Suppressor macrophage treated with lipopolysaccharide for 1 hour (primary cell): ENCODE results near the gene BCL2L13.
"Not testable (repeated sequence)": the region's sequence is repeated elsewhere in the genome, so short reads cannot be mapped to it uniquely, and the experiment has no call there.

Source experiments
- DNase-seq, 3 donors: peaks; one replicate each; pipeline ENCODE4 v3.0.0-alpha.2; 2020 to 2022

Gene BCL2L13

DNA sequence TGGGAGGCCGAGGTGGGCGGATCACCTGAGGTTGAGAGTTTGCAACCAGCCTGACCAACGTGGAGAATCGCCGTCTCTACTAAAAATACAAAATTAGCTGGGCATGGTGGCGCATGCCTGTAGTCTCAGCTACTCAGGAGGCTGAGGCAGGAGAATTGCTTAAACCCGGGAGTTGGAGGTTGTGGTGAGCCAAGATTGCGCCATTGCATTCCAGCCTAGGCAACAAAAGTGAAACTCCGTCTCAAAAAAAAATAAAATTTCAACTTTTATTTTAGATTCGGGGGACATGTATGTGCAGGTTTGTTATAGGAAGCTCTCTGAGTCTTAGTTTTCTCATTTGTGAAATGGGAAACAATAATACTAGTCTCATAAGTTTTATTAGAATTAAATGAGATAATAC lies 58.6 kb downstream of the BCL2L13 start:
- DNase-seq: peak in 2 of 3 donors; percentile 20 to 32

GRCh38 chr22:17698276-17698675 lies 59.7 kb downstream of the BCL2L13 start:
- not testable (repeated sequence) for DNase-seq

- no peak for DNase-seq
These were observed 60.4 kb downstream of the BCL2L13 start for GRCh38 chr22:17698948-17699347.

- peak; percentile 54 to 73 (median 72) for DNase-seq
These were observed 61.3 kb downstream of the BCL2L13 start for GRCh38 chr22:17699696-17700340.

- DNase-seq: no peak
These were observed 62.2 kb downstream of the BCL2L13 start for GRCh38 chr22:17700778-17701177.

DNA sequence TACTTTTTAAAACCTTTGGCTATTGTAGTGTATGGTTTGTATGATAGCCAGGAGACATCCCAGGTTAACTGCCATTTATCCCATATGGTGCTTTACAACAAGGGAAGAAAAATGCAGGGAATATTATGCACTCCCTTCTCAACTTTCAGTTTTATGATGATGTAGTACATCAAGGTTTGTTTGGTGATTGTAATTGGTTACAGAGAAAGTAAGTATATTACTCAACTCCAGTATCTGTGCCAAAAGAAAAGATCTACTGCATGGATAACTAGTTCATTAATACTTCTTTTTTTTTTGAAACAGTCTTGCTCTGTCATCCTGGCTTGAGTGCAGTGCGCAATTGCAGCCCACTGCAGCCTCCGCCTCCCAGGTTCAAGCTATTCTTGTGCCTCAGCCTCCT lies 65.3 kb downstream of the BCL2L13 start:
- DNase-seq: no peak

DNA sequence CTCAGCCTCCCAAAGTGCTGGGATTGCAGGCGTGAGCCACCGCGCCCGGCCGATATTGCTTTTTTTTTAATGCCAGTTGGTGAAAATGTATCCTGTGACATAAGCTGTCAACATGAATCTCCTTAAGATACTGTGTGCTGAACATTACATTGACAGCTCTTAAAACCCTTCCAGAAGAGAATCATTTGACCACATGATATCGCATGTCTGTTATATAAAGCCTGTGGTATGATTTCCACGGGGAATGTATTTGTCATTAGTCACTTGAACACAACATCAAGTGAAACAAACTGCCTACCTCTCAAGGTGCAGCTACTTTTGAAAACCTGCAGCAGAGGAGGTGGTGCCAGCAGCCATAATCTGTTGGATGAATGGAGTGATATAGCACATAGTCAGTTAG lies 67.0 kb downstream of the BCL2L13 start:
- DNase-seq: no peak

GRCh38 chr22:17705951-17706900 lies 67.7 kb downstream of the BCL2L13 start:
- peak; percentile 83 to 93 (median 85) for DNase-seq

DNA sequence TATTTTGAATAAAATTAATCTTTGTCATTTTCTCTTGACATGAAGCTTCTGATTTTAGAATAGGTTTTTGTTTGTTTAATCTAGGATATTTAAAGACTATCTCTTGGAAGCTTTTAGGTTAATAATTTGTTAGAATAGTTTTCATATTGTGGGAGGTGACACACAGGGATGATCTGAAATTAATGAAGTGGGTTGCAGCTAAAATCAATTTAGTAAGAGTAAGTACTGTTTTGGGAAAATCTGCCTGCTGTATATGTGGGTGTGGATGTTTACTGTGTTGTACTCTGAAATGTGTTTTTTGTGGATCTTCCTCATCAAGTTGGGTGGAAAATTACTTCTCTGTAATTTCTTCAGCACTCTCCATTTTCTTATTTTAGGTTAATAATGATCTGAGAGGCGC lies 68.4 kb downstream of the BCL2L13 start:
- DNase-seq: peak in 2 of 3 donors; percentile 24 to 38

GRCh38 chr22:17707526-17707925 lies 69.0 kb downstream of the BCL2L13 start:
- no peak for DNase-seq

DNA sequence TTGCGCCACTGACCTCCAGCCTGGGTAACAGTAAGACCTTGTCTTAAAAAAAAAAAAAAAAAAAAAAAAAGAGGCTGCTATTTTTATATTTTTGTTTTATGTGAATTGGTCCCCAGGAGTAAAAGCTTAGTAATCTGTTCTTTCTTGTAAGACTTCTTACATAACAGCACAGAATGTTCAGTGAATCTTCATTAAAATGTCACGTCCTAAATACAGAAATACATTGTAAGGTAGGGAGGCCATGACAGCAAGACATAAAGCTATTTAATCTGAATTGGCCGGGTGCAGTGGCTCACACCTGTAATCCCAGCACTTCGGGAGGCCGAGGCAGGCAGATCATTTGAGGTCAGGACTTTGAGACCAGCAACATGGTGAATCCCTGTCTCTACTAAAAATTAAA lies 71.5 kb downstream of the BCL2L13 start:
- no peak for DNase-seq

DNA sequence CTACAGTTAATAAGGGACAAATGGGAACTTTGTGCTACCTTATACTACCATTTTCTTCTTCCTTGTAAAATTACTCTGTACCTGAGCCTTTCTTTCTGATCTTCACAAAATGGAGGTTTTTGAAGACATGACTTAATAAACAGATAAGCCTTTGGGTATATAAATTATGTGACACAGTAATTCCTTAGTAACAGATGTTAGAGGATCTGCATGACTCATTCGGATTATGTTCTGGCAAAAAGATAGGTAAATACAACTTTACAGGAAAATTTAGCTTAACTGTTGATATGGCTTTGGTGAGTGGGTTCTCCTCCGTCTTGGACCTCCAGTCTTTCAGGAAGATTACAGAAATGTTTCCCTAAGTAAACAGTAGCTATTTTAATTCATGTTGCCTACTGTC lies 73.9 kb downstream of the BCL2L13 start:
- no peak for DNase-seq

DNA sequence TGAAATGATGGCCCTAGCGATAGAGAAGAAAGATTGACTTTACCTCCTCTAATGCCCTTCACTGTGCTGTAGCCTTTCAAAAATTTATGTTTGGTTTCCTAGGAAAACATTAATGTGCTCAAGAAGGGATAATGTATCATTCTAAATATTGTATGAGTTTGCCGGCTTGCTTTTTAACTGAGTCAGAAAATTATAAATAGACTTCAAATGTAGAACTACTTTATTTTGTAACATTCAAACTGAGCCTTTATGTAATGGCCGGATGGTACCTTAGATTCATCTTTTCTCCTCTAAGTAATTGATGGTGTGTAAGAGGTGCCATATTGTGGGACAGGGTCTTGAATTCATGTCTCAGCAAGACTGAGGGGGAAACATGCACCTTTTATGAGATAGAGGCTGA lies 78.0 kb downstream of the BCL2L13 start:
- DNase-seq: no peak

- no peak for DNase-seq
These were observed 79.2 kb downstream of the BCL2L13 start for GRCh38 chr22:17717708-17718107.

DNA sequence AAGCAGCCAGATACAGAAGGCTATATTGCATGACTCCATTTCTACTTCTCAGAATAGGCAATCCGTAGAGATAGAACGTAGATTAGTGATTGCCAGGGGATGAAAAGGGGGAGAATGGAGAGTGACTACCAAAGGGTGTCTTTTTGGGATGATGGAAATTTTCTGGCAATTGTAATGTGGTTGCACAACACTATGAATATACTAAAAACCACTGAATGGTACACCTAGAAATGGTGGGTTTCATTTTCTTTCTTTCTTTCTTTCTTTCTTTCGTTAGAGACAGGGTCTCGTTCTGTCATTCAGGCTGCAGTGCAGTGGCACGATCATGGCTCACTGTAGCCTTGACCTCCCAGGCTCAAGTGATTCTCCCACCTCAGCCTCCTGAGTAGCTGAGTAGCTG lies 81.4 kb downstream of the BCL2L13 start:
- no peak for DNase-seq

DNA sequence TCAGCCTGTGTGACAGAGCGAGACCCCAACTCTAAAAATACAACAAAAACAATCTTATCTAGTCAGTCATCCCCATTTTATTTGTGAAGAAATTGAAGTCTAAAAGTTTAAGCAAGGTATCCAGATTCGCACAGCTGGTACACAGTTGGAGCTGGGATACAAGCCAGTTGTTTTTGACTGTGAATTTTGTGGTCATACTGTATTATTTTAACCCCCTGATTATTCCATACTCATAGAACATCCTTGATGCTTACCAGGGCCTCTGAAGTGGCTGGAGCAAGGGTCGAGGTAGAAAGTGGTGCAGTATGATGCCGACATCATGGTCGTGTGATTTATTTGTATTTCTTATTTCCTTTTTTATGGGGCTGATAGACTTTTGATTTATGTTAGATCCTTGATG lies 85.7 kb downstream of the BCL2L13 start:
- no peak for DNase-seq

DNA sequence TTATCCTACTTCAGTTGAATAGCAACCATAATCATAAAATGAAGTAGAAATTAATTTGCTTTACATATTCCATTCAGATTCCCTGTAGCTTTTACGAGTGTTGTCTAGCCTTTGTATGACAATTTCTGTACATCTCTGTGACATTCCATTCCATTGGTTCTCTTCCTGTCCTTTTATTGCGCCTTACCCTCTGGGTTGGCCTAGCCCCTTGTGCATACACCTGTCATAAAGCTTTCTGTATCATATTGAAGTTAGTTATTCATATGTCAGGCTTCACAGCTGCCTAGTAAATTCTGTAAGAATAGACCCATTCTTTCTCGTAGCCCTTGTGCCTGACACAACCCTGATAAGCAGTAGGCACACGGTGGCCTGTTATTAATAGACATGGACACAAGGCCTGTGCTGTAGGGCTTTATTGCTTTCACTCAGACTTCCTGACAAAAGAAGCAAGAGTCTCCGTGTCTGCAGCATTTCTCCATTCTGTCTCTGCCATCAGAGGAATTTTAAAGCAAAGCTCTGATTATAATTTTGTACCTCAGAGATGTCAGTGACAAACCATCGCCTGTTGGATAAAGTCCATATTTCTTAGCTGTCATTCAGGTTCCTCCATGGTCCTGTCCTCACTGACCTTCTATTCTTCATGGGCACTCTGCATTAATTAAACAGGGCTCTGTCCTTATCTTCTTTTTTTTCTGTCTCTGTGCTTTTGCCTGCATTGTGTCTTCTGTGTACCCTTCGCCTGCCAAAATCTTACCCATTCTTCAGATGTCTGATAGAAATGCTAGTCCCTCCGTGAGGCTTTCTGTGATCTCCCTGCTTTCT lies 86.3 kb downstream of the BCL2L13 start:
- DNase-seq: no peak

GRCh38 chr22:17725500-17725796 lies 86.9 kb downstream of the BCL2L13 start:
- DNase-seq: no peak

DNA sequence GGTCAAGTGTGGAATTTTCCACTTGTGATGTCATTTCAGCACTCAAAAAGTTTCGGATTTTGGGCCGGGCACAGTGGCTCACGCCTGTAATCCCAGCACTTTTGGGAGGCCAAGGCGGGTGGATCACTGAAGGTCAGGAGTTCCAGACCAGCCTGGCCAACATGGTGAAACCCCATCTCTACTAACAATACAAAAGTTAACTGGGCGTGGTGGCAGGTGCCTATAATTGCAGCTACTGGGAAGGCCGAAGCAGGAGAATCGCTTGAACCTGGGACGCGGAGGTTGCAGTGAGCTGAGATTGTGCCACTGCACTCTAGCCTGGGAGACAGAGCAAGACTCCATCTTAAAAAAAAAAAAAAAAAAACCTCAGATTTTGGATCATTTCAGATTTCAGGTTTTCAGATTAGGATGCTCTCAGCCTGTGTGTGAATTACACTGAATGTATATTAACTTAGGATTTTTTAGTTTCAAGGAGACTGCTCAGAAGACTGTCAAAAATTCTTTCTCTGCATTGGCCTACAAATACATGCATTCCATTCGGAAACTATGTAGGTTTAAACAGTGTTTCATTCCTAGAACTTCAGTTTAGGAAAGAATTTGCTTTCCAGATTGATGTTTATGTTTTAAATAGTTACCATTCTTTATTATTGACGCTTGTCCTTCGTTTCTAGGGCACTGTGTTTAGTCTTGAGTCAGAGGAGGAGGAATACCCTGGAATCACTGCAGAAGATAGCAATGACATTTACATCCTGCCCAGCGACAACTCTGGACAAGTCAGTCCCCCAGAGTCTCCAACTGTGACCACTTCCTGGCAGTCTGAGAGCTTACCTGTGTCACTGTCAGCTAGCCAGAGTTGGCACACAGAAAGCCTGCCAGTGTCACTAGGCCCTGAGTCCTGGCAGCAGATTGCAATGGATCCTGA lies 87.7 kb downstream of the BCL2L13 start:
- DNase-seq: no peak

GRCh38 chr22:17726928-17727897 lies 88.7 kb downstream of the BCL2L13 start:
- DNase-seq: peak in 1 of 3 donors; percentile 17

- no peak for DNase-seq
These were observed 90.2 kb downstream of the BCL2L13 start for GRCh38 chr22:17728786-17729185.
